H1 (cell line): Measurements from ENCODE around the gene EEF1G. TPM values are rescaled to one million over a fixed set of nuclear protein-coding genes. Genes with fewer than 3 reads are reported as not detected.

Experiments
- EP300 ChIP-seq, 2 experiments: IDR thresholded peaks; 1 replicate in 1 of 2; 2 replicates in 1 of 2; pipeline ENCODE4 v1.6.1; 2011 to 2012; ENCODE audit warnings: low read depth in 2 of 2, low read length in 2 of 2, mild to moderate bottlenecking in 2 of 2, borderline replicate concordance in 1 of 2, inconsistent platforms in 1 of 2, moderate library complexity in 1 of 2
- HDAC2 ChIP-seq, 2 experiments: fragments of 300-600 bp in 1 of 2; sonication (generic) in 1 of 2; IDR thresholded peaks; 2 replicates each; pipeline ENCODE4 v1.6.1; 2011 to 2012; ENCODE audit warnings: low read depth in 2 of 2, low read length in 2 of 2, mild to moderate bottlenecking in 2 of 2, moderate library complexity in 2 of 2, borderline replicate concordance in 1 of 2, inconsistent platforms in 1 of 2
- POU5F1 ChIP-seq: IDR thresholded peaks from 2 replicates; pipeline ENCODE4 v1.6.1; 2011; ENCODE audit warnings: low read depth, mild to moderate bottlenecking, low read length, moderate library complexity
- TBP ChIP-seq: IDR thresholded peaks from 2 replicates; pipeline ENCODE4 v1.6.1; 2011; ENCODE audit warnings: low read depth, low read length, improper control_type of control experiment
- TCF12 ChIP-seq: IDR thresholded peaks from 2 replicates; pipeline ENCODE4 v1.6.1; 2011; ENCODE audit warnings: low read depth, mild to moderate bottlenecking, low read length
- YY1 ChIP-seq: IDR thresholded peaks from 2 replicates; pipeline ENCODE4 v1.6.1; 2011; ENCODE audit warnings: low read depth, mild to moderate bottlenecking, low read length
- polyA plus RNA-seq, 7 experiments: library from polyadenylated mRNA; depleted of rRNA in 3 of 7; stranded (reverse) in 5 of 7; unstranded in 2 of 7; fragments of >200 nt in 5 of 7; fragments of 200-250 nt in 2 of 7; gene quantifications; 1 replicate in 5 of 7; 2 replicates in 1 of 7; 4 replicates in 1 of 7; pipeline versions ENCODE4 v1.2.1 to v1.2.3, GENCODE V29; 2011 to 2013; ENCODE audit warnings: missing spikeins in 2 of 7, mixed read lengths in 2 of 7
- total RNA-seq: library from RNA; stranded (reverse); fragmentation: NEBNext Ultra II Directional; extraction: Animal tissue kit (Norgen Biotek cat#: 25700); gene quantifications from 2 replicates; pipeline ENCODE4 v1.2.1, GENCODE V29; 2021

Gene EEF1G
- total and polyA plus RNA-seq, 2 of the 8 experiments (the other 6 are each of a cell fraction or from before 2014, with no cell fraction given) = 1,627 to 1,996 TPM

DNA sequence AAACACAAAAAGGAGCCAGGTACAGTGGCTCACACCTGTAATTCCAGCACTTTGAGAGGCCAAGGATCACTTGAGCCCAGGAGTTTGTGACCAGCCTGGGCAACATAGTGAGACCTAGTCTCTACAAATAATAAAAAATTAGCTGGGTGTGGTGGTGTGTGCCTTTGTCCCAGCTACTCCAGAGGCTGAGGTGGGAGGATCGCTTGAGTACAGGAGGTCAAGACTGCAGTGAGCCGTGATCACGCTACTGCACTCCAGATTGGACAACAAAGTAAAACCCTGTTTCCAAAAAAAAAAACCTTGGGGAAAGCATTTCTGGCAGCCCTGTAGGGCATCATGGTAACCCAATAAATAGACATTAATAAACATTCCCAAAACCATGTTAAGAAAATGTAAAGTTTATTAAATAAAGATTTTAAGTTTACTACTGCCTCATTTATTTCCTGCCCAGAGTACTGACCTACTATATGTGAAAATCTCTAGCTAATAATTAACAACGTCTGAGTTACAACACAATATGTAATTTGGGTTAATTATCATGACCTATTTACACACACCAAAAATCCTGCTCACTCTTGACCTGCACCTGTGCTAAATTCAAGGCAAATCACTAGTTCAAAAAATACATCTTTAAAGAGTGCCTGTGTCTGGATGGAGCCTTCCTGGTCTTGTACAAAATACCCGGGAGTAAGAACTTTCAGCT, 8.4 kb downstream of the EEF1G start (continued):
- TF ChIP-seq POU5F1 = no peak
- no peak for TF ChIP-seq TCF12
- no peak for TF ChIP-seq EP300 (IDR thresholded peaks at IDR 0.05; ENCODE audit: borderline replicate concordance in 1 of 2, low read depth in 2 of 2, low read length in 2 of 2)
- no peak for TF ChIP-seq YY1
- TF ChIP-seq HDAC2 (IDR thresholded peaks at IDR 0.05; ENCODE audit: borderline replicate concordance in 1 of 2, low read depth in 2 of 2, low read length in 2 of 2) = no peak
- TF ChIP-seq TBP = no peak
